WTC11 (cell line): ENCODE measurements around the gene GRIN3B. TPM values are rescaled to one million over a fixed set of nuclear protein-coding genes. Genes with fewer than 3 reads are reported as not detected.

Experiments used
- ATF3 ChIP-seq: sonication (generic); formaldehyde crosslinking; conservative IDR thresholded peaks from 2 replicates; pipeline ENCODE4 v1.8.1; 2022; ENCODE audit warnings: mild to moderate bottlenecking, missing genetic modification reagents
- ATF6 ChIP-seq: sonication (generic); formaldehyde crosslinking; IDR thresholded peaks from 2 replicates; pipeline ENCODE4 v1.8.1; 2023; ENCODE audit warnings: mild to moderate bottlenecking, missing genetic modification reagents
- CBFB ChIP-seq: sonication (generic); formaldehyde crosslinking; IDR thresholded peaks from 2 replicates; pipeline ENCODE4 v1.8.1; 2022; ENCODE audit warnings: mild to moderate bottlenecking, low read depth, missing genetic modification reagents
- E2F5 ChIP-seq: sonication (generic); formaldehyde crosslinking; IDR thresholded peaks from 2 replicates; pipeline ENCODE4 v1.8.1; 2022; ENCODE audit warnings: mild to moderate bottlenecking, moderate library complexity, missing genetic modification reagents
- ELF4 ChIP-seq: sonication (generic); formaldehyde crosslinking; IDR thresholded peaks from 2 replicates; pipeline ENCODE4 v1.8.1; 2022; ENCODE audit warnings: low read depth, mild to moderate bottlenecking, moderate library complexity, missing genetic modification reagents
- ETV6 ChIP-seq: sonication (generic); formaldehyde crosslinking; IDR thresholded peaks from 2 replicates; pipeline ENCODE4 v1.8.1; 2022; ENCODE audit warnings: mild to moderate bottlenecking, missing genetic modification reagents
- FOXJ3 ChIP-seq: sonication (generic); formaldehyde crosslinking; IDR thresholded peaks from 2 replicates; pipeline ENCODE4 v1.9.0; 2021; ENCODE audit warnings: missing genetic modification reagents, mild to moderate bottlenecking, borderline replicate concordance
- FOXP1 ChIP-seq: sonication (generic); formaldehyde crosslinking; IDR thresholded peaks from 2 replicates; pipeline ENCODE4 v1.8.0; 2022; ENCODE audit warnings: missing genetic modification reagents, mild to moderate bottlenecking, moderate library complexity, borderline replicate concordance
- FOXP4 ChIP-seq: sonication (generic); formaldehyde crosslinking; IDR thresholded peaks from 2 replicates; pipeline ENCODE4 v1.8.0; 2022; ENCODE audit warnings: mild to moderate bottlenecking, missing genetic modification reagents
- GRHL2 ChIP-seq: fragments of 250-450 bp; sonication (Bioruptor Pico); IDR thresholded peaks from 2 replicates; pipeline ENCODE4 v1.8.0; 2022; ENCODE audit warnings: mild to moderate bottlenecking, moderate library complexity; ENCODE audit not compliant: insufficient replicate concordance, severe bottlenecking
- IRF2 ChIP-seq: sonication (generic); formaldehyde crosslinking; IDR thresholded peaks from 2 replicates; pipeline ENCODE4 v1.8.0; 2022; ENCODE audit warnings: low read depth, missing genetic modification reagents, borderline replicate concordance
- JUN ChIP-seq: sonication (generic); formaldehyde crosslinking; IDR thresholded peaks from 2 replicates; pipeline ENCODE4 v1.8.0; 2023; ENCODE audit warnings: mild to moderate bottlenecking, missing genetic modification reagents
- KAT7 ChIP-seq: sonication (generic); formaldehyde crosslinking; IDR thresholded peaks from 2 replicates; pipeline ENCODE4 v1.8.1; 2023; ENCODE audit warnings: missing genetic modification reagents, mild to moderate bottlenecking, borderline replicate concordance
- MAX ChIP-seq: sonication (generic); formaldehyde crosslinking; IDR thresholded peaks from 2 replicates; pipeline ENCODE4 v1.8.0; 2022; ENCODE audit warnings: mild to moderate bottlenecking, missing genetic modification reagents
- MLX ChIP-seq: sonication (generic); formaldehyde crosslinking; IDR thresholded peaks from 2 replicates; pipeline ENCODE4 v1.8.1; 2023; ENCODE audit warnings: mild to moderate bottlenecking, missing genetic modification reagents, moderate library complexity
- PRDM15 ChIP-seq: sonication (generic); formaldehyde crosslinking; IDR thresholded peaks from 2 replicates; pipeline ENCODE4 v1.8.0; 2022; ENCODE audit warnings: missing genetic modification reagents
- PRRX2 ChIP-seq: fragments of 250-450 bp; sonication (Bioruptor Pico); IDR thresholded peaks from 2 replicates; pipeline ENCODE4 v1.8.0; 2021; ENCODE audit warnings: mild to moderate bottlenecking
- TEAD1 ChIP-seq: sonication (generic); formaldehyde crosslinking; IDR thresholded peaks from 2 replicates; pipeline ENCODE4 v1.8.0; 2022; ENCODE audit warnings: mild to moderate bottlenecking, missing genetic modification reagents
- TEAD4 ChIP-seq: sonication (generic); formaldehyde crosslinking; IDR thresholded peaks from 2 replicates; pipeline ENCODE4 v1.8.0; 2022; ENCODE audit warnings: mild to moderate bottlenecking, missing genetic modification reagents
- USF1 ChIP-seq: sonication (generic); formaldehyde crosslinking; IDR thresholded peaks from 2 replicates; pipeline ENCODE4 v1.8.0; 2022; ENCODE audit warnings: mild to moderate bottlenecking, missing genetic modification reagents
- ZNF219 ChIP-seq: sonication (generic); formaldehyde crosslinking; IDR thresholded peaks from 2 replicates; pipeline ENCODE4 v1.8.0; 2023; ENCODE audit warnings: missing genetic modification reagents, mild to moderate bottlenecking, borderline replicate concordance
- ZNF416 ChIP-seq: fragments of 250-450 bp; sonication (Bioruptor Pico); IDR thresholded peaks from 2 replicates; pipeline ENCODE4 v1.9.0; 2021; ENCODE audit warnings: mild to moderate bottlenecking, inconsistent platforms
- ZNF532 ChIP-seq: fragments of 250-450 bp; sonication (Bioruptor Pico); IDR thresholded peaks from 2 replicates; pipeline ENCODE4 v1.9.0; 2021; ENCODE audit warnings: mild to moderate bottlenecking, borderline replicate concordance
- total RNA-seq: library from RNA; stranded (reverse); gene quantifications from 3 replicates; pipeline ENCODE4 v1.2.3, GENCODE V29; 2021

Gene GRIN3B
- total RNA-seq, 1 experiment from 2014 or later = 1.9 TPM

GRCh38 chr19:996051-996838 lies 4.0 kb upstream of the GRIN3B start (continued):
- no peak for TF ChIP-seq ZNF532
- TF ChIP-seq ZNF416 = peak; percentile 53; the same call in 1 of the 2 replicates
- no peak for TF ChIP-seq TEAD4
- TF ChIP-seq MLX (CRISPR knock-in tag) = no peak
- no peak for TF ChIP-seq IRF2 (CRISPR knock-in tag)
- TF ChIP-seq MAX (CRISPR knock-in tag) = peak; percentile 56; the same call in 1 of the 2 replicates
- no peak for TF ChIP-seq PRRX2 (CRISPR knock-in tag)
- TF ChIP-seq USF1 (CRISPR knock-in tag) = no peak
- no peak for TF ChIP-seq ATF3
- no peak for TF ChIP-seq FOXP1 (CRISPR knock-in tag)
- TF ChIP-seq JUN (CRISPR knock-in tag) = no peak
- no peak for TF ChIP-seq FOXJ3 (CRISPR knock-in tag)
- TF ChIP-seq GRHL2 (CRISPR knock-in tag) = no peak
- TF ChIP-seq TEAD1 (CRISPR knock-in tag) = no peak
- no peak for TF ChIP-seq KAT7
- TF ChIP-seq CBFB (CRISPR knock-in tag) = no peak
- TF ChIP-seq ETV6 (CRISPR knock-in tag) = 0 out of 2 replicates have a peak, but pooled peaks have one; percentile 24
- TF ChIP-seq ATF6 (CRISPR knock-in tag) = no peak
- no peak for TF ChIP-seq PRDM15 (CRISPR knock-in tag)
- no peak for TF ChIP-seq E2F5 (CRISPR knock-in tag)
- no peak for TF ChIP-seq ELF4 (CRISPR knock-in tag)
- no peak for TF ChIP-seq FOXP4 (CRISPR knock-in tag)
- no peak for TF ChIP-seq ZNF219 (CRISPR knock-in tag)
